K562 (cell line): ENCODE data around the gene PRR23E. TPM values are rescaled to one million over a fixed set of nuclear protein-coding genes. Genes with fewer than 3 reads are reported as not detected.

Experiments used
- ATAC-seq: fragments of 200-7000 bp; cut with Tn5 transposase; 3 replicates; pipeline ENCODE4 v1.9.1; 2020; ENCODE audit warnings: moderate library complexity
- BruUV-seq: library from RNA; stranded (reverse); fragments of 400-500 nt; replicated peaks from 2 replicates; lab custom pipeline; 2021; lab: Mats Ljungman, UMichigan
- CTCF ChIA-PET: fragments of 300-600 bp; formaldehyde crosslinking; extraction: SDS; loops from one replicate; lab custom pipeline; 2021; ENCODE audit warnings: low intra/inter-chr PET ratio; lab: Yijun Ruan, JAX
- POLR2A ChIA-PET: fragments of 300-600, 350-650 bp; sonication (Branson Sonifier 250); formaldehyde crosslinking; extraction: SDS; loops from one replicate; lab custom pipeline; 2021; ENCODE audit warnings: antibody characterized with exemption, inconsistent platforms; lab: Yijun Ruan, JAX
- DNase-seq, 4 experiments: peaks; one replicate each; pipeline versions ENCODE4 v3.0.0 to v3.0.0-alpha.2; 2011 to 2018; ENCODE audit warnings: low spot score in 3 of 4, mixed read lengths in 3 of 4; ENCODE audit errors: extremely low read depth in 1 of 4
- FAIRE-seq: peaks from 2 replicates; lab custom pipeline; 2011; peaks lifted over from hg19 to GRCh38; lab: Jason Lieb, UNC
- H2AFZ ChIP-seq: 2 replicates; pipeline ENCODE4 v1.6.0; 2011; ENCODE audit warnings: low read depth, low read length, control low read depth, inconsistent platforms
- H3K27ac ChIP-seq: fragments of 200-600 bp; 3 replicates; pipeline ENCODE4 v1.8.0; 2011; ENCODE audit warnings: low read depth, mild to moderate bottlenecking, control low read depth, inconsistent platforms, low read length, moderate library complexity, mixed read lengths; ENCODE audit errors: extremely low read depth
- H3K27me3 ChIP-seq, 2 experiments: fragments of 300-600 bp in 1 of 2; 2 replicates in 1 of 2; 3 replicates in 1 of 2; pipeline versions ENCODE4 v1.6.0 to v1.8.0; 2011; ENCODE audit warnings: inconsistent platforms in 2 of 2, low read length in 2 of 2, mild to moderate bottlenecking in 1 of 2, mixed read lengths in 1 of 2, moderate library complexity in 1 of 2; ENCODE audit not compliant: control insufficient read depth in 2 of 2, insufficient read depth in 2 of 2
- H3K36me3 ChIP-seq: fragments of 300-600 bp; 3 replicates; pipeline ENCODE4 v1.8.0; 2011; ENCODE audit warnings: mild to moderate bottlenecking, low read length, inconsistent platforms; ENCODE audit not compliant: control insufficient read depth, insufficient read depth
- H3K4me1 ChIP-seq, 2 experiments: fragments of 200-600 bp in 1 of 2; replicated peaks in 1 of 2; 2 replicates in 1 of 2; 3 replicates in 1 of 2; pipeline versions ENCODE4 v1.5.1 to v1.8.0; 2011; ENCODE audit warnings: inconsistent platforms in 2 of 2, low read length in 2 of 2, mild to moderate bottlenecking in 1 of 2, mixed read lengths in 1 of 2, moderate library complexity in 1 of 2; ENCODE audit not compliant: control insufficient read depth in 2 of 2, insufficient read depth in 2 of 2
- H3K4me2 ChIP-seq: 2 replicates; pipeline ENCODE4 v1.6.1; 2011; ENCODE audit warnings: low read length, control low read depth, inconsistent platforms, mixed read lengths; ENCODE audit not compliant: insufficient read depth
- H3K4me3 ChIP-seq: fragments of 200-600 bp; sonication (generic), shearing (Covaris generic); 2 replicates; pipeline ENCODE4 v1.5.1; 2016; ENCODE audit warnings: control low read depth, inconsistent platforms
- H3K79me2 ChIP-seq: fragments of 200-600 bp; 3 replicates; pipeline ENCODE4 v1.8.0; 2011; ENCODE audit warnings: low read length, inconsistent platforms; ENCODE audit not compliant: control insufficient read depth, insufficient read depth
- H3K9ac ChIP-seq, 2 experiments: 2 replicates each; pipeline versions ENCODE4 v1.6.0 to v1.6.1; 2011; ENCODE audit warnings: low read depth in 2 of 2, low read length in 2 of 2, control low read depth in 1 of 2, inconsistent platforms in 1 of 2, mild to moderate bottlenecking in 1 of 2, mixed read lengths in 1 of 2; ENCODE audit not compliant: insufficient read depth in 1 of 2
- H3K9me1 ChIP-seq: one replicate; pipeline ENCODE4 v1.6.0; 2011; ENCODE audit warnings: inconsistent platforms, mild to moderate bottlenecking, low read length, moderate library complexity; ENCODE audit not compliant: control insufficient read depth, insufficient read depth
- H3K9me3 ChIP-seq: replicated peaks from 2 replicates; pipeline ENCODE4 v1.5.1; 2011; ENCODE audit warnings: low read depth, low read length, inconsistent platforms; ENCODE audit not compliant: control insufficient read depth, insufficient read depth
- H4K20me1 ChIP-seq: replicated peaks from 2 replicates; pipeline ENCODE4 v1.6.1; 2011; ENCODE audit warnings: low read length, inconsistent platforms, mixed read lengths; ENCODE audit not compliant: control insufficient read depth, insufficient read depth
- ILF3 ChIP-seq: fragments of 450-650 bp; IDR thresholded peaks from 2 replicates; pipeline ENCODE4 v1.6.1; 2018; ENCODE audit warnings: antibody characterized with exemption, mild to moderate bottlenecking, moderate library complexity, borderline replicate concordance
- POLR3A ChIP-seq: IDR thresholded peaks from 2 replicates; pipeline ENCODE4 v1.6.1; 2011; ENCODE audit warnings: borderline replicate concordance, mild to moderate bottlenecking, moderate library complexity; ENCODE audit not compliant: insufficient read length, insufficient read depth; ENCODE audit errors: extremely low read depth
- ZBTB8A ChIP-seq: fragments of 450-650 bp; IDR thresholded peaks from 2 replicates; pipeline ENCODE4 v1.6.1; 2018; ENCODE audit warnings: mild to moderate bottlenecking, moderate library complexity; ENCODE audit not compliant: partially characterized antibody
- ZNF551 ChIP-seq: fragments of 250-450 bp; sonication (Bioruptor Pico); IDR thresholded peaks from 2 replicates; pipeline ENCODE4 v1.5.0; 2021; ENCODE audit warnings: mild to moderate bottlenecking, moderate library complexity
- WGBS: fragments of 100-300 bp; shearing (Covaris generic); methylation state at CpG from one replicate; pipeline ENCODE4 v1.1.6; 2016; ENCODE audit warnings: low coverage, mixed read lengths; ENCODE audit not compliant: insufficient coverage; ENCODE audit errors: missing lambda C conversion rate; 5-methylcytosine and 5-hydroxymethylcytosine counted together
- in situ Hi-C: fragments of 300-500 bp; cut with MboI; formaldehyde crosslinking; loops from 4 replicates; pipeline ENCODE4 v1.15.0; 2018; ENCODE audit warnings: inconsistent platforms, mixed read lengths
- intact Hi-C: fragments of 100-400 bp; cut with micrococcal nuclease; formaldehyde crosslinking; loops from 2 replicates; pipeline ENCODE4 v1.14.2; 2022
- polyA plus RNA-seq, 8 experiments: library from polyadenylated mRNA; depleted of rRNA in 4 of 8; stranded (reverse) in 5 of 8; unstranded in 3 of 8; fragments of >200 nt; fragmentation: Nextera tagmentation in 2 of 8; fragmentation: Illumina TruSeq in 1 of 8; extraction: Ambion mirVana in 2 of 8; extraction: Trizol in 1 of 8; gene quantifications; 2 replicates each; pipeline versions ENCODE4 v1.2.1 to v1.2.3, GENCODE V29; 2011 to 2014; ENCODE audit warnings: inconsistent platforms in 1 of 8, missing spikeins in 1 of 8
- total RNA-seq, 7 experiments: library from RNA; depleted of rRNA in 6 of 7; stranded (reverse); fragments of >200 nt in 6 of 7; fragmentation: Illumina TruSeq in 2 of 7; extraction: Trizol in 2 of 7; gene quantifications; 2 replicates each; pipeline versions ENCODE4 v1.2.1 to v1.2.3, GENCODE V29; 2011 to 2021; ENCODE audit warnings: low replicate concordance in 1 of 7
- TF ChIP-seq, protein P1 (sequence below): IDR thresholded peaks from 3 replicates; pipeline ENCODE4 v1.6.1; 2011; ENCODE audit warnings: borderline replicate concordance, mild to moderate bottlenecking, moderate library complexity; ENCODE audit not compliant: insufficient read length; ENCODE audit errors: extremely low read depth

PRR23E gene
- total and polyA plus RNA-seq, 9 of the 15 experiments (the other 6 are each of a cell fraction or from before 2014, with no cell fraction given), result not detected

DNA sequence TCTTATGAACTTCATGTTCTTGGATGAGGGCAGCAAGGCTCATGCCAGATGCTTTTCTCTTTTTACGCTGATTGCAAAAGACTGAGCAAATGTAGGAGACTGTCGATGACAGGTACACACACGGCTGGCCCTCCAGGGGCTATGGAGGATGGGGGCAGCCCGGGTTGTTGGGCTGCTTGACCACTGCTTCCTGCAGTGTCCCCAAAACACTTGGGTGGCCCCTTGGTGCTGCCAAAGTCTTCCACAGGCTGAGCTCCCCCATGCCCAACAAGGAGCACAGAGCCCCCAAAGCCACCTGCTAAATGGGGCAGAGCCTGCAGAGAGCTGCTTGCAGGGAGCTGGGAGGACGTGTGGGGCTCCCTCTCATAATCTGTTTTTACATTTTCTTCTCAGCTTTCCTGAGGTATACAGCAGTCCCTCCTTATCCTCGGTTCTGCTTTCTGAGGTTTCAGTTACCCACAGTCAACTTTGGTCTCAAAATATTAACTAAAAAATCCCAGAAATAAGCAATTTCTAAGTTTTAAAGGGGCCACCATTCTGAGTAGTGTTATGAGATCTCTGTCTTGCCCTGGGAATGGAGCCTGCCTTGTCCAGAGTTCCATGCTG lies 7.3 kb downstream of the PRR23E start:
- ChIA-PET CTCF (no interaction called here), POLR2A (no interaction called here)
- Histone ChIP-seq H3K9ac (no peak overlapping the region), H3K79me2 (no peaks in the 10 kb centered on the region), H4K20me1 (no peaks in the 10 kb centered on the region), H2AFZ (no peak overlapping the region), H3K27me3 (peaks cover 0 to 4% of the 10 kb centered on the region in 2 experiments; a peak in 1 of 5 replicates), H3K4me3 (no peak overlapping the region), H3K36me3 (no peaks in the 10 kb centered on the region), H3K9me3 (no peaks in the 10 kb centered on the region), H3K9me1 (no peaks in the 10 kb centered on the region), H3K4me2 (no peak overlapping the region), H3K4me1 (no peaks in the 10 kb centered on the region), H3K27ac (no peak overlapping the region)
- TF ChIP-seq POLR3A (no peak), ILF3 (no peak), ZBTB8A (no peak), ZNF551 (no peak)
- TF ChIP-seq, protein P1, sequence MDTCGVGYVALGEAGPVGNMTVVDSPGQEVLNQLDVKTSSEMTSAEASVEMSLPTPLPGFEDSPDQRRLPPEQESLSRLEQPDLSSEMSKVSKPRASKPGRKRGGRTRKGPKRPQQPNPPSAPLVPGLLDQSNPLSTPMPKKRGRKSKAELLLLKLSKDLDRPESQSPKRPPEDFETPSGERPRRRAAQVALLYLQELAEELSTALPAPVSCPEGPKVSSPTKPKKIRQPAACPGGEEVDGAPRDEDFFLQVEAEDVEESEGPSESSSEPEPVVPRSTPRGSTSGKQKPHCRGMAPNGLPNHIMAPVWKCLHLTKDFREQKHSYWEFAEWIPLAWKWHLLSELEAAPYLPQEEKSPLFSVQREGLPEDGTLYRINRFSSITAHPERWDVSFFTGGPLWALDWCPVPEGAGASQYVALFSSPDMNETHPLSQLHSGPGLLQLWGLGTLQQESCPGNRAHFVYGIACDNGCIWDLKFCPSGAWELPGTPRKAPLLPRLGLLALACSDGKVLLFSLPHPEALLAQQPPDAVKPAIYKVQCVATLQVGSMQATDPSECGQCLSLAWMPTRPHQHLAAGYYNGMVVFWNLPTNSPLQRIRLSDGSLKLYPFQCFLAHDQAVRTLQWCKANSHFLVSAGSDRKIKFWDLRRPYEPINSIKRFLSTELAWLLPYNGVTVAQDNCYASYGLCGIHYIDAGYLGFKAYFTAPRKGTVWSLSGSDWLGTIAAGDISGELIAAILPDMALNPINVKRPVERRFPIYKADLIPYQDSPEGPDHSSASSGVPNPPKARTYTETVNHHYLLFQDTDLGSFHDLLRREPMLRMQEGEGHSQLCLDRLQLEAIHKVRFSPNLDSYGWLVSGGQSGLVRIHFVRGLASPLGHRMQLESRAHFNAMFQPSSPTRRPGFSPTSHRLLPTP, result no peak
- 0% methylated on average over 6 of the region's 6 CpGs for WGBS
- no peak for FAIRE-seq
- DNase-seq, result no peak
- BruUV-seq, result no TSS peak
- in situ Hi-C loops, result no loop called here
- intact Hi-C loops, result no loop called here
- ATAC-seq, result no peak
